CD4-positive, alpha-beta T cell treated with Interleukin-6 for 4 hours (primary cell): ENCODE results near the gene LYL1.

Experiments used
- DNase-seq: peaks from one replicate; pipeline ENCODE4 v3.0.0-alpha.2; 2020; ENCODE audit warnings: mixed read lengths

Gene LYL1

GRCh38 chr19:13104360-13104847 lies 1.7 kb upstream of the LYL1 start:
- peak; percentile 69 for DNase-seq

GRCh38 chr19:13103581-13104359 lies 1.1 kb upstream of the LYL1 start:
- DNase-seq, result no peak

GRCh38 chr19:13102416-13102665 lies 317 bp downstream of the LYL1 start:
- DNase-seq, result no peak

- no peak for DNase-seq
These were observed 855 bp downstream of the LYL1 start for GRCh38 chr19:13101590-13102415.

- DNase-seq, result no peak
These were observed 1.6 kb downstream of the LYL1 start for GRCh38 chr19:13100841-13101589.

GRCh38 chr19:13100031-13100588 lies 2.5 kb downstream of the LYL1 start:
- peak; percentile 67 for DNase-seq

- peak; percentile 87 for DNase-seq
These were observed 3.3 kb downstream of the LYL1 start for GRCh38 chr19:13099073-13099999.

GRCh38 chr19:13098277-13099072 lies 4.2 kb downstream of the LYL1 start:
- DNase-seq, result peak; percentile 66

- DNase-seq, result peak; percentile 30
These were observed 5.0 kb downstream of the LYL1 start for GRCh38 chr19:13097463-13098258.

GRCh38 chr19:13097033-13097462 lies 5.6 kb downstream of the LYL1 start:
- DNase-seq, result no peak

- no peak for DNase-seq
These were observed 6.4 kb downstream of the LYL1 start for GRCh38 chr19:13095934-13096927.

GRCh38 chr19:13095393-13095784 lies 7.3 kb downstream of the LYL1 start:
- peak; percentile 30 for DNase-seq

GRCh38 chr19:13094771-13095392 lies 7.8 kb downstream of the LYL1 start:
- DNase-seq, result peak; percentile 9

- no peak for DNase-seq
These were observed 8.6 kb downstream of the LYL1 start for GRCh38 chr19:13094106-13094504.

- peak; percentile 83 for DNase-seq
These were observed 9.1 kb downstream of the LYL1 start for GRCh38 chr19:13093407-13094105.

- DNase-seq, result no peak
These were observed 9.9 kb downstream of the LYL1 start for GRCh38 chr19:13092606-13093235.

GRCh38 chr19:13092158-13092543 lies 10.5 kb downstream of the LYL1 start:
- no peak for DNase-seq
